ENCODE measurements around the gene RUFY4.

DNA sequence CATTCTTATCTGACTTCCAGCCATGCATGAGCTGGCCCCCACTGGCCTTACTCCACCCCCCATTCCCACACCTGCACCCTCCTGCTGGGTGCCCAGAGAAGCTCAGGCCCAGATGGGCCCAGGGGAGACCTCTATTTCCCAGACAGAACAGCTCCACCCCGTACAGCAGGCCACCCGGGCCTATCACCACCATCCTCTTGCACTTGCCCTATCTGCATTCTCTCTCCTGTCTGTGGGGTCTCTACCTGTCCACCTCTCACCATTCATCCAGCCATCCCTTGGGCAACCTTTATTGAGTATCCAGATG, 40.9 kb upstream of the RUFY4 start:
- TF ChIP-seq, protein P1, sequence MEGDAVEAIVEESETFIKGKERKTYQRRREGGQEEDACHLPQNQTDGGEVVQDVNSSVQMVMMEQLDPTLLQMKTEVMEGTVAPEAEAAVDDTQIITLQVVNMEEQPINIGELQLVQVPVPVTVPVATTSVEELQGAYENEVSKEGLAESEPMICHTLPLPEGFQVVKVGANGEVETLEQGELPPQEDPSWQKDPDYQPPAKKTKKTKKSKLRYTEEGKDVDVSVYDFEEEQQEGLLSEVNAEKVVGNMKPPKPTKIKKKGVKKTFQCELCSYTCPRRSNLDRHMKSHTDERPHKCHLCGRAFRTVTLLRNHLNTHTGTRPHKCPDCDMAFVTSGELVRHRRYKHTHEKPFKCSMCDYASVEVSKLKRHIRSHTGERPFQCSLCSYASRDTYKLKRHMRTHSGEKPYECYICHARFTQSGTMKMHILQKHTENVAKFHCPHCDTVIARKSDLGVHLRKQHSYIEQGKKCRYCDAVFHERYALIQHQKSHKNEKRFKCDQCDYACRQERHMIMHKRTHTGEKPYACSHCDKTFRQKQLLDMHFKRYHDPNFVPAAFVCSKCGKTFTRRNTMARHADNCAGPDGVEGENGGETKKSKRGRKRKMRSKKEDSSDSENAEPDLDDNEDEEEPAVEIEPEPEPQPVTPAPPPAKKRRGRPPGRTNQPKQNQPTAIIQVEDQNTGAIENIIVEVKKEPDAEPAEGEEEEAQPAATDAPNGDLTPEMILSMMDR (conservative IDR thresholded peaks at IDR 0.05; ENCODE audit: low read length), result no peak
- TF ChIP-seq EZH2phosphoT487 (IDR thresholded peaks at IDR 0.05; ENCODE audit: borderline replicate concordance), result no peak
